Activated CD8-positive, alpha-beta memory T cell treated with anti-CD3 and anti-CD28 coated beads, Interleukin-2, amount 50 U/mL, for 1 hour (primary cell): ENCODE data around the gene KIF12.
"Not testable (repeated sequence)": the region's sequence is repeated elsewhere in the genome, so short reads cannot be mapped to it uniquely, and the experiment has no call there.

Experiments
- DNase-seq: peaks from one replicate; pipeline ENCODE4 v3.0.0-alpha.2; 2020; ENCODE audit errors: extremely low read depth

Gene KIF12

GRCh38 chr9:114084282-114085073 is 14.6 kb downstream of the KIF12 start:
- no peak for DNase-seq

DNA sequence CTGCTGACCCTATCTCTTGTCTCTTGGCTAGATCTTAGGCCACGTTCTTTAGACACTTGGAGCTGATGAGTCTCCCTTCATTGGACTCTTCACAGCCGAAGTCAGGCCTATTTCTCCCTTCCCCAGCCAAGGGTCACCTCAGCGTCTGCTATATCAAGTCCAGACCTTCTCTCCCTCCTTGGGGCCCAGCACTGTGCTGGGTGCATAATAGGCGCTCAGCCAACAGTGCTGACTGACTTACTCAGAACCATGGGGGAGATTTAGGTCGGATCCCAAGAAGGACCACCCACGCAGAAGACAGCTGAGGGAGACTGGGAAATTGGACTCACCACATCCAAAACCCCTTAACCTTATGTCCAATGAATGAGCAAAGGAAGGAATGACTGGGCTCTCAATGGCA is 15.4 kb downstream of the KIF12 start:
- no peak for DNase-seq

GRCh38 chr9:114082763-114083412 is 16.2 kb downstream of the KIF12 start:
- DNase-seq, result not testable (repeated sequence)

- DNase-seq, result peak; percentile 54
Measured at GRCh38 chr9:114082017-114082762, 16.9 kb downstream of the KIF12 start.

DNA sequence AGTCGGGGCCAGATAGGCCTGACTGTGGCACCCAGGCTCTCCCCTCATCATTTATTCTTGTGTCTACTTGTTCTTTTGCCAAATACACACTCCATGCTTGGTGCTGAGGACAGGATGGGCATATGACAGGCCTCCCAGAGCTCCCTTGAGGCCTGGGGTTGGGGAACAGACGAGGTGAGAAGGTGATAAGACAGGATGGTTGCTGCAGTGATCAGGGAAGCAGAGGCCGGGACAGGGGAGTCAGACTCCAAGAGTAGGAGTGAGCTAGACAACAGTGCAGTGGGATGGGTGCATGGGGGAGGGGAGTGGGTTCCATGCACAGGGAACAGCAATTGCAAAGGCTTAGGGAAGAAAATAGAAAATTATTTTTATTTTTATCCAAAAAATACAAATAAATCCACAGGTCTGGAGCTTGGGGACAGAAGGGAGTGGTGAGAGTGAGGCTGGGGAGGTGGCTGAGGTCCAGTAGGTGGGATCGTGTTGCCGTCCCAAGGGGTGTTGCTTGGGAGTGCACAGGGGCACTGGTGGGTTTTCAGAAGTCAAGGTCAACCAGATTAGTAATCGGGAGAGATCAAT is 17.6 kb downstream of the KIF12 start:
- no peak for DNase-seq

GRCh38 chr9:114080773-114081440 is 18.2 kb downstream of the KIF12 start:
- DNase-seq, result no peak

DNA sequence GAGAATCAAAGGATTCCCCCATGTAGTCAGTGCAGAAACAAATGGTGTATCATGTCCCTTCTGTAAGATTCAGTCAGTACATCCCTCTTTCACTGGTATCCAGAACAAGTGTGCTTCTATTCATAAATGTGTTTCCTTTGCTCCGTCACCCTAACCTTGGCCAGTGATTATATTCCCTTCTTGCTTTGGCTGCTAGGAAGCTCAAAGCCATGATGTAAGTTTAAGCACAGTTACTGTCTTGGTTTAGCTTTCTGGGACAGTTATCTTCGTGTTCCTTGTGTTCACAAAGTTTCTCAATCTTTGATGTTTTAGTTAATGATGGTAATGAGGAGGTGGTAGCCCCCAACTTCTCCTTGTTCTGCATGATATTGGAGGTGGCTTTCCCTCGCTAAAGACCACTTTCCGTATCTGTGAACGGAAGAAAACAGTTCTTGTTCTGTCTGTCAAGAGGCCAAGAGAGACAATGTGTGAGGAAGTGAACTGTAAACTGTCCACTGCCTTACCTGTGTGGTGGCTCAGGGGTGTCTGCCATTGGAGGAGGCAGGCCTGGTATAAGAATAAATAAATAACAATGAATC is 18.8 kb downstream of the KIF12 start:
- DNase-seq, result no peak

DNA sequence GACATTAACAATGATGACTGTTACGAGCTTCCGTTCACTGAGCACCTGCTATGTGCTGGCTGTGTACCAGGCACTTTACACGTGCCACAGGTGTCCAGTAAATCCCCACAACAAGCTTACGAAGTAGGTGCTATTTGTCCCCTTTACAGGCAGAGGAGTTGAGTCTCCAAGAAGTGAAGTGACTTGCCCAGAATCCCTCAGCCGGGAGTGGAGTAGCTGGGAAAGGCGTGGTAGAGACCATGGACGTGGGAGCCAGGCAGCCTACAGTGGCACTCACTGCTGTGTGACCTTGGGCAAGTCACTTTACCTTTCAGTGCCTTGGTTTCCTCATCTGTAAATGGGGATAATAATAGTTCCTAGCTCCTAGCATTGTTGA is 20.3 kb downstream of the KIF12 start:
- DNase-seq, result no peak

GRCh38 chr9:114078021-114078780 is 20.9 kb downstream of the KIF12 start, which contains the start of gene AMBP:
Gene AMBP (minus strand): TSS chr9:114078300. CDS start chr9:114078209, 91 bp downstream.
- DNase-seq, result no peak

DNA sequence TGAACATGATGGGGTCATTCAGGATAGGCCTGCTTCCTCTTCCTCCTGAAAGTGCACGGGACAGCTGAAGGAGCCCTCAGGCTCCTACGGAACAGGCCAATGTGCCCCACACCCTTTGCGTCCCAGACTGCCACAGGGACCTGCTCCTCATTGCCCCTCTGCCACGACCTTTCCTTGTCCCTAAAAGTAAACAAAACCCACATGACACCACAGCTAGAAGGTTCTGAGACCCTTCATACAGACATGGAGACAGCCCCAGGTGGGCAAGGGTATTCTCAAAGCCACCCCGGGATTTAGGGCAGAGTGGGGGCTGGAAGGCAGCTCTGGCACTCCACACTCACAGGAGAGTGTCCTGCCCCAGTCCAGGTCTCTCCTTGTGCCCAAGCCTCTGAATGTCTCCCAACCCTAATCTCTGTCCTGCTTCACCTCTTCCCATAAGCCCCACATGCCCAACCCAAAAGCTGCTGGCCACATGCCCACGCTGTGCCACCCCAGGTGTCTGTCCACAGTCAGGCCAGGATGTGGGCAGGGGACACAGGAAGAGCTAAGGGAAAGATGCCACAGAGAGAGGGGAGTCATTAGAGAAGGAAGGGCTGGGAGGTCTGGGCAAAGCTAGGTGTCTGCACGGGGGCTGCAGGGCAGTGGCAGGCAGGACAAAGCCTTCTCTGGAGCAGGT is 21.8 kb downstream of the KIF12 start:
- DNase-seq, result no peak

- no peak for DNase-seq
Measured at GRCh38 chr9:114076237-114077161, 22.6 kb downstream of the KIF12 start.

DNA sequence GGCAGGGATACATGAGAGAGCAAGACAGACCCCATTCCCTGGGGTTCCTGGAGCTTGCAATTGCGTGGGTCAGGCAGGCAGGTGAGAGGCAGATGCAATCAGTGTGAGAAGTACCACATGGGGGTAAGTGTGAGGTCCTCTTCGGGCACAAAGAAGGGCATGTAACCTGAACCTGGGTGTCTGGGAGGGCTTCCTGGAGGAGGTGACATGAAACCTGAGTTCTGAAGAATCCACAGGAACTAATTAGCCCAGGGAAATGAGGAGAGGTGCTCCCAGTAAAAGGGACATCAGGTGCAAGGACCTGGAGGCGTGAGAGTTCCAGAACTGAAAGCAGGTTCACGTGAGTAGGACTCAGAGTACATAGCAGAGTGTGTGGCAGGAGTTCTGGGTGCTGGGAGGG is 23.5 kb downstream of the KIF12 start:
- no peak for DNase-seq

DNA sequence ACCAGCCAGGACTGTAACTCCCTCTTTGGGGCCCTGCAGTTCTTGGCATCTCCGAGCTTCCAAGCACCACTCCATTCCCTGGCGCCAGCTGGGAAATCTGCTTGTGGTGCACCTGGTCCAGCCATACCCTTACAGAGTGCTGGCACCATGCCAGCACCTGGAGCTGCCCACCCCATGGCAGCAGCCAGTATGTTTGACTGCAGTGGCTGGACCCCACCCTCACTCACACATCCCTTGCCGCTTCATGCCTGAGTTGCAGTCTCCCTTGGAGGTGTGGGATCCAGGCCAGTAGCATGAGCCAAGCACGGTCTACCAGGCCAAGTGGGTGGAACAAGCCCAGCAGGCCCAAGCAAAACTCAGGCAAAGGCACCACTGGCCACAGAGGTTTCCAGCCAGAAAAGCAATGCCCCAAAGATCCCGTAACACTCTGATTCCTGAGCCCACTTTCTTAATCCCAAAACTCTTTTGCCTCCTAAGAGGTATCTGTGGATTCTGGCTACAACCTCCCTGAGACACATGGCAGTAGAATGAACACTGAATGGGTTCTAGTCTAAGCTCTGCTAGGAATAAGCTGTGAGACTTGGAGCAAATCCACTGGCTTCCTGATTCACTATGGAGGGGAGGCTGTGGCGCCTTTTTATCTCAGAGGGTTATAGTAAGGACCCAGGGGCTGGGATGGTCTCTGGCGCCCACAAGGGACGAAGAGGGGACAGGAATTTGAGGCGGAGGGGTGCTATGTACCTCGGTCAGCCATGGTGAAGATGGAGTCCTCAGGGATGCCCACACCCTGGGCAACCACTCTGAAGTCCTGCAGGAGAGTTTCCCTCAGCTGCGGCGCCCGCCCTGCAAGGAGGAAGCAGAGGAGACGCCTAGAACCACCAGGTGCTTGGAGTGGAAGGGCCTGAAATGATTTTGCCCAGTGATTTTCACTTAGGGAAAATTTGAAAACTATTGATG is 26.6 kb downstream of the KIF12 start:
- no peak for DNase-seq

DNA sequence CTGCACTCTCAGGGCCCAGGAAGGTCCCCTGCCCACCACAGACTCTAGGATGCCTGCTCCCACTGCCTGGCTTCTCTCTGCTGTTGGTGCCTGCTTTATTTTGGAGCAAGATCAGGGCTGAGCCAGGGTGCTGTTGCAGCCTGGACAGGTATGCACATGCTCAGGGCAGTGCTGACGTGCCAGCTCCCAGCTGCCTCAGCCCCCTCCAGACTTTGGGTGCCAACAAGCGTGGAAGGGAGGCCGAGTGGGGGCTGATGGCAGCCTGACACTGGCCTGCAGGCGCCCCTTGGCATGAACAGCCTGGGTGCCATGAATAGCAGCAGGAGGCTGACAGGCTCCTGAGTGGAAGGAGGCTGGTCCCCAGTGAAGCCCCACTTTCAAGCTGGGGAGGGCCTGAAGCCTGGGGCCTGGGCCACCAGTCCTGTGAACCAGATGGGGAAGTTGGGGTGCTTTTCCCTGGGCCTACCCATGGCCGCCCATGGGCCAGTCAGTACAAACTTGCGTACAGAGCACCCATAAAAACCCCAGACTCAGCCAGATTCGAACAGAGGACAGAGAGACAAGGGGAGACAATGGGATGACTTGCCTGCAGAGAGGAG is 27.8 kb downstream of the KIF12 start:
- DNase-seq, result no peak

DNA sequence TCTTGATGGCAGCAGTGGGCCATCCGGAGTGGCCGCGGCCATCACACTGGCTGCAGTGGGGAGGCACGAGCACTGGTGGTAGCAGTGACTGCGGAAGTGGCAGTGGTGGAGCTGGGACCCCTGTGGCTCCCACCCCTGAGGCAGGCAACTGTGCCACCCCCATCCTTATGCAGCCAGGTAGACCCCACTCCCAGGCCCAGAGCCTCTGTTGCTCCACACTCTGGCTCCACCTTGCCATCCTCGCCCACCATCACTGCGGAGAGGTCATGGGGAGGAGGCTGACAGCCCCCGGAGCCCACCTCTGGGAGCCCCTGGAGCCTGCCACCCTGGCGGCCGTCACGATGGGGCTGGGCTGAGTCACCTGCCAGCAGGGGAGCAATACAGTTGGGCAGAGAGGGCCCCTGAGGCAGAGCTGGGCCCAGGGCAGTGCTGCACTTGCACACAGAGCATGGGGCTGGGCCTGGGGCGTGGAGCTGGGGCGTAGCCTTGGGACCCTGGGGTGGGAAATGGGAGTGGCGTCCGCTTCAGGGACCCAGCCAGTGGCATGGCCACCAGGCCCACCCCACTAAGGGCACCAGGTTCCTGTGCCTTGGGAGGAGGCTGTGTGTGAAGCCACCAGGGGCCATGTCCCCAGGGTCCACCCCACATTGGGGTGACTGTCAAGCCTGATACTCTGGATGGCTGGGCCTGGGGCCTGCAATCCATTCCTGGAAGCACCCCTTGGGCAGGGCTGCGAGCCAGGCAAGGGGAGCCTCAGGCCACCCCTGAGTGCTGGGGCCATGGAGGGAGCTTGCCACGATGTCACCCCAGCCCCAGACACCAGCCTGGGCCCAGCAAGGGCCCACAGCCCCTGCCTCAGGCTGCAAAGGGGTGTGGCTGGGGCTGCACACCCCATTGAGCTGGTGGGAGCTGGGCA is 28.6 kb downstream of the KIF12 start:
- no peak for DNase-seq

- DNase-seq, result no peak
Measured at GRCh38 chr9:114069476-114070187, 29.5 kb downstream of the KIF12 start.
